Stomach (tissue), 4 donors: ENCODE measurements around the gene P2RY12.

Experiments
- CTCF ChIP-seq, 7 experiments: fragments of 450-650 bp in 4 of 7; fragments of 200-600 bp in 3 of 7; sonication (generic) in 3 of 7; IDR thresholded peaks; one replicate each; pipeline ENCODE4 v1.5.1; 2016 to 2019; ENCODE audit warnings: antibody characterized with exemption in 7 of 7, control low read depth in 2 of 7, mild to moderate bottlenecking in 1 of 7
- POLR2A ChIP-seq, 4 donors: fragments of 450-650 bp; IDR thresholded peaks; one replicate each; pipeline ENCODE4 v1.6.1; 2016; ENCODE audit warnings: antibody characterized with exemption in 4 of 4, control low read depth in 2 of 4, mild to moderate bottlenecking in 1 of 4, moderate library complexity in 1 of 4

GRCh38 chr3:151351648-151352047 is 32.9 kb downstream of the P2RY12 start:
- TF ChIP-seq POLR2A (IDR thresholded peaks at IDR 0.05) (no peak), CTCF (IDR thresholded peaks at IDR 0.05) (no peak)
